Panc1 (cell line): ENCODE results near the gene LRBA. TPM values are rescaled to one million over a fixed set of nuclear protein-coding genes. Genes with fewer than 3 reads are reported as not detected.

ENCODE experiments used
- ATAC-seq: fragments of 200-7000 bp; cut with Tn5 transposase; 2 replicates; pipeline ENCODE4 v1.9.1; 2020; ENCODE audit warnings: mild to moderate bottlenecking, moderate library complexity
- BruUV-seq: library from RNA; stranded (reverse); fragments of 400-500 nt; replicated peaks from 2 replicates; lab custom pipeline; 2021; lab: Mats Ljungman, UMichigan
- CTCF ChIA-PET: fragments of 300-600 bp; sonication (Branson Sonifier 250); formaldehyde crosslinking; loops from one replicate; lab custom pipeline; 2022; ENCODE audit warnings: antibody characterized with exemption; lab: Charles Lee
- POLR2A ChIA-PET: fragments of 300-600 bp; sonication (Branson Sonifier 250); formaldehyde crosslinking; loops from one replicate; lab custom pipeline; 2022; ENCODE audit warnings: antibody characterized with exemption; lab: Charles Lee
- DNase-seq: peaks from one replicate; pipeline ENCODE4 v3.0.0-alpha.2; 2010; ENCODE audit warnings: low read depth, low spot score
- H3K27ac ChIP-seq: 2 replicates; pipeline ENCODE4 v1.5.1; 2011; ENCODE audit warnings: mild to moderate bottlenecking, low read length, inconsistent platforms
- H3K27me3 ChIP-seq: fragments of 200-500 bp; sonication (Bioruptor generic); 2 replicates; pipeline ENCODE4 v1.6.0; 2014; ENCODE audit warnings: low read length, inconsistent platforms; ENCODE audit not compliant: control insufficient read depth, insufficient read depth
- H3K36me3 ChIP-seq: fragments of 200-500 bp; sonication (Bioruptor generic); 2 replicates; pipeline ENCODE4 v1.5.1; 2014; ENCODE audit warnings: inconsistent platforms, mild to moderate bottlenecking, low read length, moderate library complexity; ENCODE audit not compliant: control insufficient read depth, insufficient read depth
- H3K4me1 ChIP-seq: 2 replicates; pipeline ENCODE4 v1.5.1; 2011; ENCODE audit warnings: inconsistent platforms, mild to moderate bottlenecking, low read length, moderate library complexity; ENCODE audit not compliant: control insufficient read depth, insufficient read depth
- H3K4me3 ChIP-seq, 2 experiments: 2 replicates each; pipeline ENCODE4 v1.5.1; 2011 to 2012; ENCODE audit warnings: low read depth in 2 of 2, low read length in 2 of 2, mild to moderate bottlenecking in 2 of 2, inconsistent platforms in 1 of 2, moderate library complexity in 1 of 2
- H3K9me3 ChIP-seq: fragments of 200-500 bp; sonication (Bioruptor generic); 2 replicates; pipeline ENCODE4 v1.5.1; 2014; ENCODE audit warnings: low read depth, mild to moderate bottlenecking, inconsistent platforms, low read length, moderate library complexity; ENCODE audit not compliant: control insufficient read depth, insufficient read depth
- POLR2AphosphoS5 ChIP-seq: IDR thresholded peaks from 2 replicates; pipeline ENCODE4 v1.6.1; 2012; ENCODE audit warnings: mild to moderate bottlenecking, low read depth, low read length, moderate library complexity
- SIN3A ChIP-seq: IDR thresholded peaks from 2 replicates; pipeline ENCODE4 v1.6.1; 2012; ENCODE audit warnings: low read depth, mild to moderate bottlenecking, low read length, moderate library complexity, borderline replicate concordance; ENCODE audit not compliant: insufficient read depth
- TCF7L2 ChIP-seq: IDR thresholded peaks from 2 replicates; pipeline ENCODE4 v1.6.1; 2011; ENCODE audit warnings: mild to moderate bottlenecking, low read depth, low read length, inconsistent platforms
- in situ Hi-C: cut with HindIII; loops from 2 replicates; pipeline ENCODE4 v1.10.0; 2016; ENCODE audit warnings: low sequenced_read_pairs, low pct_unique_long_range_greater_than_20kb
- intact Hi-C: fragments of 100-400 bp; cut with micrococcal nuclease; formaldehyde crosslinking; loops from one replicate; pipeline ENCODE4 v1.10.0; 2022; ENCODE audit not compliant: unreplicated experiment
- total RNA-seq: library from RNA; stranded (reverse); gene quantifications from one replicate; pipeline ENCODE4 v1.2.1, GENCODE V29; 2021; ENCODE audit not compliant: unreplicated experiment
- TF ChIP-seq, protein P1 (sequence below), 2 experiments: IDR thresholded peaks; 2 replicates each; pipeline ENCODE4 v1.6.1; 2011 to 2012; ENCODE audit warnings: low read depth in 2 of 2, control low read depth in 1 of 2, low read length in 1 of 2, mild to moderate bottlenecking in 1 of 2, moderate library complexity in 1 of 2; ENCODE audit not compliant: insufficient read depth in 1 of 2
- TF ChIP-seq, protein P2 (sequence below): fragments of 450-650 bp; IDR thresholded peaks from 2 replicates; pipeline ENCODE4 v1.5.1; 2017; ENCODE audit warnings: mild to moderate bottlenecking

The LRBA gene
- total RNA-seq, 1 experiment from 2014 or later = 26.4 TPM

DNA sequence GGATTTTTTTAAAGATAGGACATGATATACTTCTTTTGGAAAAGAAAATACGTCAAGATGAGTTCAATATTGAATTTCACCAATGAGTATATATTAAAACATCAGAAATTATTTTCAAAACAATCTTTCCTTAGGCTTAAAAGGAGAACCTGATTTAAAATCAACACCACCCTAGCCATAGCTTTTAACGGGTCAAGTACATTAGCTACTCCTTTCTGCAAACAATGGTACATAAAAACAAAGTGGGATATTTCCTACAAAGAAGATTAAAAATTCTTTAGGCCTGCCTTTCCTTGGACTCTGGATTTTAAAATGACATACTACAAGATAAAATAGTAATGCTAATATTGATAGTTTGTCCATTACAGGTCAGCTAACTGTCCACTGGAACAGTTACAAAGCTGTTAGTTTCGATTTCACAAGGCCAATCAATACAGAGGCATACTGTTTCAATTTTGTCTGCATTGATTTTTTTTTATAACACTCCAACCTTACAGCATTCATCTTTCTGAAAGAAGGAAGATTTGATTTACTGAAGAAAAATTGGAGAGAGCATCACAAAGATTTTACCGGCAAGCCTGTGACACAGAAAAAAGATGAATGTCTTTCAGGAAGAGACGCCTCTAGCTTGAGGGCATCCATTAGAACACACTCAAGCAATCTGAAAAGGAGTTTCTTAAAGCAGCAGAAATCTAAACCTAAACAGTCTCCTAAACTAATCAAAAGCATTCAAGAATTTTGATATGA, 335.9 kb downstream of the LRBA start:
- ChIA-PET CTCF (no interaction called here), POLR2A (no interaction called here)
- in situ Hi-C loops = no loop called here
- H3K9me3 ChIP-seq = no peaks in the 10 kb centered on the region
- H3K27ac ChIP-seq = 0 out of 2 replicates have a peak overlapping the region, but pooled peaks have one; percentile 23
- H3K4me3 ChIP-seq = peak overlapping the region in 1 of 2 experiments; percentile 5; a peak in 1 of 4 replicates
- H3K36me3 ChIP-seq = no peaks in the 10 kb centered on the region; the same call in 1 of the 2 replicates
- BruUV-seq = no TSS peak
- TF ChIP-seq POLR2AphosphoS5 = no peak
- intact Hi-C loops = no loop called here
- no peaks in the 10 kb centered on the region for H3K27me3 ChIP-seq
- ATAC-seq (no peak), DNase-seq (no peak)
- H3K4me1 ChIP-seq = no peaks in the 10 kb centered on the region; the same call in 1 of the 2 replicates

DNA sequence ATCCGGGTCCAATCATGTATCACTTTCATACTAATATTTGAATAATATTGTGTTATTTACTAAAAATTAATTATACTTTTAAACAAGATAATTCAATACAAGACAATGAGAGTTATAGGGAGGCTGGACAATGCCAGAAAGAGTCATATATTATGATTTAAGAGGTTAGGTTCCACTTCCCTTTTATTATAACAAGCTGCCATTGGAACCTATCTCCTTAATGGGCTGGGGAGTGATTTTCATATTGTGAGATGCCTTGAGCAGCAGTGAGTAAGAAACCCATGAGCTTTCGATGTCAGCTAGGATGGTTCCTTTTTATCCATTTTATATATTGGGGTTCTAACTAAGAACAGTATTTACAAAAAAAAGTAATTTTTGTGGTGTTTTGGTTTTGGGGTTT, 341.3 kb downstream of the LRBA start:
- no peak overlapping the region for H3K4me3 ChIP-seq
- no peaks in the 10 kb centered on the region for H3K9me3 ChIP-seq
- H3K4me1 ChIP-seq = no peaks in the 10 kb centered on the region
- in situ Hi-C loops = no loop called here
- no TSS peak for BruUV-seq
- no peak for ATAC-seq
- H3K27me3 ChIP-seq = no peaks in the 10 kb centered on the region
- POLR2A ChIA-PET = no interaction called here
- H3K27ac ChIP-seq = no peak overlapping the region
- DNase-seq = no peak
- intact Hi-C loops = no loop called here
- CTCF ChIA-PET = no interaction called here
- no peak for TF ChIP-seq POLR2AphosphoS5
- TF ChIP-seq, protein P1, sequence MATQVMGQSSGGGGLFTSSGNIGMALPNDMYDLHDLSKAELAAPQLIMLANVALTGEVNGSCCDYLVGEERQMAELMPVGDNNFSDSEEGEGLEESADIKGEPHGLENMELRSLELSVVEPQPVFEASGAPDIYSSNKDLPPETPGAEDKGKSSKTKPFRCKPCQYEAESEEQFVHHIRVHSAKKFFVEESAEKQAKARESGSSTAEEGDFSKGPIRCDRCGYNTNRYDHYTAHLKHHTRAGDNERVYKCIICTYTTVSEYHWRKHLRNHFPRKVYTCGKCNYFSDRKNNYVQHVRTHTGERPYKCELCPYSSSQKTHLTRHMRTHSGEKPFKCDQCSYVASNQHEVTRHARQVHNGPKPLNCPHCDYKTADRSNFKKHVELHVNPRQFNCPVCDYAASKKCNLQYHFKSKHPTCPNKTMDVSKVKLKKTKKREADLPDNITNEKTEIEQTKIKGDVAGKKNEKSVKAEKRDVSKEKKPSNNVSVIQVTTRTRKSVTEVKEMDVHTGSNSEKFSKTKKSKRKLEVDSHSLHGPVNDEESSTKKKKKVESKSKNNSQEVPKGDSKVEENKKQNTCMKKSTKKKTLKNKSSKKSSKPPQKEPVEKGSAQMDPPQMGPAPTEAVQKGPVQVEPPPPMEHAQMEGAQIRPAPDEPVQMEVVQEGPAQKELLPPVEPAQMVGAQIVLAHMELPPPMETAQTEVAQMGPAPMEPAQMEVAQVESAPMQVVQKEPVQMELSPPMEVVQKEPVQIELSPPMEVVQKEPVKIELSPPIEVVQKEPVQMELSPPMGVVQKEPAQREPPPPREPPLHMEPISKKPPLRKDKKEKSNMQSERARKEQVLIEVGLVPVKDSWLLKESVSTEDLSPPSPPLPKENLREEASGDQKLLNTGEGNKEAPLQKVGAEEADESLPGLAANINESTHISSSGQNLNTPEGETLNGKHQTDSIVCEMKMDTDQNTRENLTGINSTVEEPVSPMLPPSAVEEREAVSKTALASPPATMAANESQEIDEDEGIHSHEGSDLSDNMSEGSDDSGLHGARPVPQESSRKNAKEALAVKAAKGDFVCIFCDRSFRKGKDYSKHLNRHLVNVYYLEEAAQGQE (IDR thresholded peaks at IDR 0.05; ENCODE audit: insufficient read depth in 1 of 2, low read depth in 2 of 2, low read length in 1 of 2) = no peak
- TF ChIP-seq, protein P2, sequence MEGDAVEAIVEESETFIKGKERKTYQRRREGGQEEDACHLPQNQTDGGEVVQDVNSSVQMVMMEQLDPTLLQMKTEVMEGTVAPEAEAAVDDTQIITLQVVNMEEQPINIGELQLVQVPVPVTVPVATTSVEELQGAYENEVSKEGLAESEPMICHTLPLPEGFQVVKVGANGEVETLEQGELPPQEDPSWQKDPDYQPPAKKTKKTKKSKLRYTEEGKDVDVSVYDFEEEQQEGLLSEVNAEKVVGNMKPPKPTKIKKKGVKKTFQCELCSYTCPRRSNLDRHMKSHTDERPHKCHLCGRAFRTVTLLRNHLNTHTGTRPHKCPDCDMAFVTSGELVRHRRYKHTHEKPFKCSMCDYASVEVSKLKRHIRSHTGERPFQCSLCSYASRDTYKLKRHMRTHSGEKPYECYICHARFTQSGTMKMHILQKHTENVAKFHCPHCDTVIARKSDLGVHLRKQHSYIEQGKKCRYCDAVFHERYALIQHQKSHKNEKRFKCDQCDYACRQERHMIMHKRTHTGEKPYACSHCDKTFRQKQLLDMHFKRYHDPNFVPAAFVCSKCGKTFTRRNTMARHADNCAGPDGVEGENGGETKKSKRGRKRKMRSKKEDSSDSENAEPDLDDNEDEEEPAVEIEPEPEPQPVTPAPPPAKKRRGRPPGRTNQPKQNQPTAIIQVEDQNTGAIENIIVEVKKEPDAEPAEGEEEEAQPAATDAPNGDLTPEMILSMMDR = no peak
- TF ChIP-seq TCF7L2 = no peak
- TF ChIP-seq SIN3A = no peak
- H3K36me3 ChIP-seq = no peaks in the 10 kb centered on the region

DNA sequence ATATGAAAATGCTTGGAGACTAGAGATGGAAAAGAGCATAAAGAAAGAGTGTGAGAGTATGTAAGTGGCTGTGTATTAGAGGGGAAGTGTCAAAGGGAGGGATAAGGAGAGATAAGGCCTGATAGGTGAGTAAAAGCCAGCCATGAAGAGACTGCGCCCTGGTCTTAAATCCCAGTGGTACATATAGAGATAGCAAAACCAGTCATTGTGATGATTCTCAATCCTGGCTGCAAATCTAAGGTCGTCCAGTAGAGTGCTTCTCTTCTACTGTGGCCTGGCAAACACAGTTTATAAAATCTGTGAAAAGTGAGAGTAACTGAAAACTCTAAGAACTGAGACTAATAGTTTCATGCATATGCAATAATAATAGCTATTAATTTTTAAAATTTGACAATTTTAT, 346.3 kb downstream of the LRBA start:
- no peak for ATAC-seq
- CTCF ChIA-PET = no interaction called here
- BruUV-seq = no TSS peak

More for the DNA sequence above, 346.3 kb downstream of the LRBA start:
- POLR2A ChIA-PET = no interaction called here
- DNase-seq = no peak
- Histone ChIP-seq H3K9me3 (no peaks in the 10 kb centered on the region), H3K27ac (no peak overlapping the region), H3K27me3 (no peaks in the 10 kb centered on the region), H3K4me1 (no peaks in the 10 kb centered on the region), H3K36me3 (no peaks in the 10 kb centered on the region), H3K4me3 (no peak overlapping the region)
- intact Hi-C loops (no loop called here), in situ Hi-C loops (no loop called here)
- TF ChIP-seq POLR2AphosphoS5 (no peak), TCF7L2 (no peak), SIN3A (no peak)
- TF ChIP-seq, protein P1 (IDR thresholded peaks at IDR 0.05; ENCODE audit: insufficient read depth in 1 of 2, low read depth in 2 of 2, low read length in 1 of 2) = no peak
- TF ChIP-seq, protein P2 = no peak; the same call in 1 of the 2 replicates
